GM23338 (cell line): ENCODE results near the gene ADD3. TPM values are rescaled to one million over a fixed set of nuclear protein-coding genes. Genes with fewer than 3 reads are reported as not detected.

Experiments
- ATAC-seq: fragments of 200-7000 bp; cut with Tn5 transposase; 3 replicates; pipeline ENCODE4 v1.9.1; 2020
- DNase-seq: peaks from one replicate; pipeline ENCODE4 v3.0.0-alpha.2; 2015; ENCODE audit warnings: low spot score
- H2AFZ ChIP-seq: fragments of 200-600 bp; sonication (generic); 2 replicates; pipeline ENCODE4 v1.8.0; 2016; ENCODE audit warnings: antibody characterized with exemption, mild to moderate bottlenecking, moderate library complexity
- H3F3A ChIP-seq: fragments of 200-600 bp; sonication (generic); replicated peaks from 2 replicates; pipeline ENCODE4 v1.8.0; 2017; ENCODE audit warnings: antibody characterized with exemption, mixed run types, low read depth
- H3K27ac ChIP-seq: fragments of 200-600 bp; sonication (generic); 2 replicates; pipeline ENCODE4 v1.6.1; 2016; ENCODE audit warnings: low read depth
- H3K27me3 ChIP-seq: fragments of 200-600 bp; sonication (generic); 2 replicates; pipeline ENCODE4 v1.8.0; 2016; ENCODE audit warnings: mild to moderate bottlenecking, mixed run types, moderate library complexity; ENCODE audit not compliant: insufficient read depth
- H3K36me3 ChIP-seq: fragments of 200-600 bp; sonication (generic); 2 replicates; pipeline ENCODE4 v1.8.0; 2016; ENCODE audit warnings: mild to moderate bottlenecking; ENCODE audit not compliant: insufficient read depth
- H3K4me1 ChIP-seq: fragments of 200-600 bp; sonication (generic); 2 replicates; pipeline ENCODE4 v1.8.0; 2016; ENCODE audit warnings: mild to moderate bottlenecking, moderate library complexity; ENCODE audit not compliant: insufficient read depth
- H3K4me2 ChIP-seq: fragments of 200-600 bp; sonication (generic); 2 replicates; pipeline ENCODE4 v1.7.1; 2017; ENCODE audit warnings: mixed run types
- H3K4me3 ChIP-seq: fragments of 200-600 bp; sonication (generic); 2 replicates; pipeline ENCODE4 v1.6.1; 2016; ENCODE audit warnings: mixed run types
- H3K79me2 ChIP-seq: fragments of 200-600 bp; sonication (generic); replicated peaks from 2 replicates; pipeline ENCODE4 v1.8.0; 2017; ENCODE audit warnings: mild to moderate bottlenecking; ENCODE audit not compliant: insufficient read depth
- H3K9me2 ChIP-seq: fragments of 200-600 bp; sonication (generic); 2 replicates; pipeline ENCODE4 v1.8.0; 2017; ENCODE audit not compliant: insufficient read depth
- H4K20me1 ChIP-seq: fragments of 200-600 bp; sonication (generic); replicated peaks from 2 replicates; pipeline ENCODE4 v1.8.0; 2017; ENCODE audit warnings: mild to moderate bottlenecking; ENCODE audit not compliant: insufficient read depth
- H3K27ac Mint-ChIP-seq: 2 replicates; pipeline ENCODE4 v1.8.0; 2020; ENCODE audit warnings: inconsistent platforms, mild to moderate bottlenecking, moderate library complexity, mixed read lengths
- H3K27me3 Mint-ChIP-seq: 3 replicates; pipeline ENCODE4 v1.8.0; 2022; ENCODE audit warnings: low read depth, mild to moderate bottlenecking, moderate library complexity, mixed read lengths, inconsistent platforms; ENCODE audit not compliant: insufficient read depth, poor library complexity
- H3K36me3 Mint-ChIP-seq: 3 replicates; pipeline ENCODE4 v1.8.0; 2021; ENCODE audit warnings: low read depth, mild to moderate bottlenecking, inconsistent platforms, moderate library complexity, mixed read lengths
- H3K4me1 Mint-ChIP-seq: 3 replicates; pipeline ENCODE4 v1.8.0; 2020; ENCODE audit warnings: mild to moderate bottlenecking, inconsistent platforms, mixed read lengths
- H3K4me3 Mint-ChIP-seq: 3 replicates; pipeline ENCODE4 v1.8.0; 2021; ENCODE audit warnings: moderate library complexity, mild to moderate bottlenecking, inconsistent platforms, mixed read lengths
- H3K9me3 Mint-ChIP-seq: 3 replicates; pipeline ENCODE4 v1.8.0; 2020; ENCODE audit warnings: moderate library complexity, mild to moderate bottlenecking, inconsistent platforms, mixed read lengths
- CREB1 ChIP-seq: fragments of 250-450 bp; sonication (Bioruptor Pico); IDR thresholded peaks from 2 replicates; pipeline ENCODE4 v1.5.0; 2020; ENCODE audit warnings: low read depth, mild to moderate bottlenecking, moderate library complexity
- JUNB ChIP-seq: IDR thresholded peaks from one replicate; pipeline ENCODE4 v1.6.1; 2016; ENCODE audit warnings: antibody characterized with exemption; ENCODE audit not compliant: unreplicated experiment
- POLR2AphosphoS5 ChIP-seq: IDR thresholded peaks from 2 replicates; pipeline ENCODE4 v1.6.1; 2016; ENCODE audit warnings: antibody characterized with exemption, low read depth
- STAT1 ChIP-seq: IDR thresholded peaks from one replicate; pipeline ENCODE4 v1.6.1; 2016; ENCODE audit warnings: antibody characterized with exemption; ENCODE audit not compliant: unreplicated experiment
- polyA plus RNA-seq: library from polyadenylated mRNA; unstranded; fragments of >200 nt; fragmentation: Nextera tagmentation; extraction: Ambion mirVana; gene quantifications from 2 replicates; pipeline ENCODE4 v1.2.1, GENCODE V29; 2016
- total RNA-seq: library from RNA; depleted of rRNA; stranded (reverse); fragments of >200 nt; shearing (Covaris generic); gene quantifications from 2 replicates; pipeline ENCODE4 v1.2.3, GENCODE V29; 2014
- TF ChIP-seq, protein P1 (sequence below): fragments of 250-450 bp; sonication (Bioruptor Pico); IDR thresholded peaks from 2 replicates; pipeline ENCODE4 v1.5.0; 2020; ENCODE audit warnings: mild to moderate bottlenecking, moderate library complexity
- TF ChIP-seq, protein P2 (sequence below), 2 experiments: fragments of 200-600 bp in 1 of 2; sonication (generic) in 1 of 2; conservative IDR thresholded peaks; 2 replicates each; pipeline versions ENCODE4 v1.5.1 to v1.6.1; 2016 to 2017; ENCODE audit warnings: antibody characterized with exemption in 2 of 2, low read depth in 2 of 2, mild to moderate bottlenecking in 2 of 2, moderate library complexity in 1 of 2
- TF ChIP-seq, protein P3 (sequence below): IDR thresholded peaks from 2 replicates; pipeline ENCODE4 v1.6.1; 2016; ENCODE audit warnings: antibody characterized with exemption

ADD3 gene
- total and polyA plus RNA-seq, 2 experiments from 2014 or later = 68.5 to 767 TPM

DNA sequence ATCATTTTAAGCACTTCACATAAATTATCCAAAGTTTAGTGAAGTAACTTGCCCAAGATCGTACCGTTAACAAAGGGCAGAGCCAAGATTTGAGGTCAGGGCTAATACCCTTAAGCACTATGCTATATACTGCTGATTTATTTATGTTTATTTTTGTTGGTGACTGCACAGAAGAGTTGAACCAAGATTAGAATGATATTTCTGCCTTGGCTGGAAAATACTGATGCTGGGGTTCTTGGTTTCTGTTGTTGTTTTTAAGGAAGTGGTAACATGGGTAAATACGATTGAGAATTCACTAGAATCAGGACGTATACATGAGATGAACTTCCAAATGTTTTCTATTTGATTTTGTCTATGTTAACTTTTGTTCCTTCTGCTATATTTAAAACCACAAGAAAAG, 9.3 kb downstream of the ADD3 start (continued):
- TF ChIP-seq, protein P1, sequence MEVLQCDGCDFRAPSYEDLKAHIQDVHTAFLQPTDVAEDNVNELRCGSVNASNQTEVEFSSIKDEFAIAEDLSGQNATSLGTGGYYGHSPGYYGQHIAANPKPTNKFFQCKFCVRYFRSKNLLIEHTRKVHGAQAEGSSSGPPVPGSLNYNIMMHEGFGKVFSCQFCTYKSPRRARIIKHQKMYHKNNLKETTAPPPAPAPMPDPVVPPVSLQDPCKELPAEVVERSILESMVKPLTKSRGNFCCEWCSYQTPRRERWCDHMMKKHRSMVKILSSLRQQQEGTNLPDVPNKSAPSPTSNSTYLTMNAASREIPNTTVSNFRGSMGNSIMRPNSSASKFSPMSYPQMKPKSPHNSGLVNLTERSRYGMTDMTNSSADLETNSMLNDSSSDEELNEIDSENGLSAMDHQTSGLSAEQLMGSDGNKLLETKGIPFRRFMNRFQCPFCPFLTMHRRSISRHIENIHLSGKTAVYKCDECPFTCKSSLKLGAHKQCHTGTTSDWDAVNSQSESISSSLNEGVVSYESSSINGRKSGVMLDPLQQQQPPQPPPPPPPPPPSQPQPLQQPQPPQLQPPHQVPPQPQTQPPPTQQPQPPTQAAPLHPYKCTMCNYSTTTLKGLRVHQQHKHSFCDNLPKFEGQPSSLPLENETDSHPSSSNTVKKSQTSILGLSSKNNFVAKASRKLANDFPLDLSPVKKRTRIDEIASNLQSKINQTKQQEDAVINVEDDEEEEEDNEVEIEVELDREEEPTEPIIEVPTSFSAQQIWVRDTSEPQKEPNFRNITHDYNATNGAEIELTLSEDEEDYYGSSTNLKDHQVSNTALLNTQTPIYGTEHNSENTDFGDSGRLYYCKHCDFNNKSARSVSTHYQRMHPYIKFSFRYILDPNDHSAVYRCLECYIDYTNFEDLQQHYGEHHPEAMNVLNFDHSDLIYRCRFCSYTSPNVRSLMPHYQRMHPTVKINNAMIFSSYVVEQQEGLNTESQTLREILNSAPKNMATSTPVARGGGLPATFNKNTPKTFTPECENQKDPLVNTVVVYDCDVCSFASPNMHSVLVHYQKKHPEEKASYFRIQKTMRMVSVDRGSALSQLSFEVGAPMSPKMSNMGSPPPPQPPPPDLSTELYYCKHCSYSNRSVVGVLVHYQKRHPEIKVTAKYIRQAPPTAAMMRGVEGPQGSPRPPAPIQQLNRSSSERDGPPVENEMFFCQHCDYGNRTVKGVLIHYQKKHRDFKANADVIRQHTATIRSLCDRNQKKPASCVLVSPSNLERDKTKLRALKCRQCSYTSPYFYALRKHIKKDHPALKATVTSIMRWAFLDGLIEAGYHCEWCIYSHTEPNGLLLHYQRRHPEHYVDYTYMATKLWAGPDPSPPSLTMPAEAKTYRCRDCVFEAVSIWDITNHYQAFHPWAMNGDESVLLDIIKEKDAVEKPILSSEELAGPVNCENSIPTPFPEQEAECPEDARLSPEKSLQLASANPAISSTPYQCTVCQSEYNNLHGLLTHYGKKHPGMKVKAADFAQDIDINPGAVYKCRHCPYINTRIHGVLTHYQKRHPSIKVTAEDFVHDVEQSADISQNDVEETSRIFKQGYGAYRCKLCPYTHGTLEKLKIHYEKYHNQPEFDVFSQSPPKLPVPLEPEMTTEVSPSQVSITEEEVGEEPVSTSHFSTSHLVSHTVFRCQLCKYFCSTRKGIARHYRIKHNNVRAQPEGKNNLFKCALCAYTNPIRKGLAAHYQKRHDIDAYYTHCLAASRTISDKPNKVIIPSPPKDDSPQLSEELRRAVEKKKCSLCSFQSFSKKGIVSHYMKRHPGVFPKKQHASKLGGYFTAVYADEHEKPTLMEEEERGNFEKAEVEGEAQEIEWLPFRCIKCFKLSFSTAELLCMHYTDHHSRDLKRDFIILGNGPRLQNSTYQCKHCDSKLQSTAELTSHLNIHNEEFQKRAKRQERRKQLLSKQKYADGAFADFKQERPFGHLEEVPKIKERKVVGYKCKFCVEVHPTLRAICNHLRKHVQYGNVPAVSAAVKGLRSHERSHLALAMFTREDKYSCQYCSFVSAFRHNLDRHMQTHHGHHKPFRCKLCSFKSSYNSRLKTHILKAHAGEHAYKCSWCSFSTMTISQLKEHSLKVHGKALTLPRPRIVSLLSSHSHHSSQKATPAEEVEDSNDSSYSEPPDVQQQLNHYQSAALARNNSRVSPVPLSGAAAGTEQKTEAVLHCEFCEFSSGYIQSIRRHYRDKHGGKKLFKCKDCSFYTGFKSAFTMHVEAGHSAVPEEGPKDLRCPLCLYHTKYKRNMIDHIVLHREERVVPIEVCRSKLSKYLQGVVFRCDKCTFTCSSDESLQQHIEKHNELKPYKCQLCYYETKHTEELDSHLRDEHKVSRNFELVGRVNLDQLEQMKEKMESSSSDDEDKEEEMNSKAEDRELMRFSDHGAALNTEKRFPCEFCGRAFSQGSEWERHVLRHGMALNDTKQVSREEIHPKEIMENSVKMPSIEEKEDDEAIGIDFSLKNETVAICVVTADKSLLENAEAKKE (CRISPR knock-in tag) = no peak
- no peak for TF ChIP-seq CREB1

DNA sequence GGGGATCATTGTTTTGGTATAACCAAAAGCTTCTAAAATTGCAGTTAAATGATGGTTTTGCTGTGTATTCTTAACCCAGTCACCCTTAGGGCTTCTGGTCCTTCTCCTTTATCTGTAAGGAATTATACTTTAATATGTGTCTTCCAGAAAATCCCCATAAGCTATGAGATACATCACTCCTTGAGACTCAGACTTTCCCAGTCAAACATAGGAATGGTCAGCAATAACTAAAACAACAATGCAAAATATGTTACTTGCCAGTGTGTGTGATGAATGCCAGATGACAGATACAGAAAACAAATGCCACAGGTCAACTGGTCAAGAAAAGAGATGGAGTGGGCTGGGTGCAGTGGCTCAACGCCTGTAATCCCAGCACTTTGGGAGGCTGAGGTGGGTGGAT, 10.1 kb downstream of the ADD3 start:
- Histone ChIP-seq H3K4me3 (no peak overlapping the region), H3K4me2 (no peak overlapping the region), H3K27ac (no peak overlapping the region), H3K79me2 (peaks cover 100% of the 10 kb centered on the region), H3K36me3 (no peaks in the 10 kb centered on the region), H2AFZ (no peak overlapping the region), H3K27me3 (no peaks in the 10 kb centered on the region), H3K9me2 (no peaks in the 10 kb centered on the region), H3K4me1 (peaks cover 40% of the 10 kb centered on the region), H4K20me1 (peaks cover 11% of the 10 kb centered on the region), H3F3A (no peaks in the 10 kb centered on the region)
- DNase-seq (no peak), ATAC-seq (no peak)
- Mint-ChIP-seq H3K4me1 (peaks cover 42% of the 10 kb centered on the region), H3K27ac (no peak overlapping the region), H3K9me3 (no peaks in the 10 kb centered on the region), H3K4me3 (no peak overlapping the region), H3K36me3 (no peaks in the 10 kb centered on the region), H3K27me3 (peaks cover 6% of the 10 kb centered on the region)
- TF ChIP-seq JUNB (no peak), STAT1 (no peak), POLR2AphosphoS5 (no peak)
- TF ChIP-seq, protein P2, sequence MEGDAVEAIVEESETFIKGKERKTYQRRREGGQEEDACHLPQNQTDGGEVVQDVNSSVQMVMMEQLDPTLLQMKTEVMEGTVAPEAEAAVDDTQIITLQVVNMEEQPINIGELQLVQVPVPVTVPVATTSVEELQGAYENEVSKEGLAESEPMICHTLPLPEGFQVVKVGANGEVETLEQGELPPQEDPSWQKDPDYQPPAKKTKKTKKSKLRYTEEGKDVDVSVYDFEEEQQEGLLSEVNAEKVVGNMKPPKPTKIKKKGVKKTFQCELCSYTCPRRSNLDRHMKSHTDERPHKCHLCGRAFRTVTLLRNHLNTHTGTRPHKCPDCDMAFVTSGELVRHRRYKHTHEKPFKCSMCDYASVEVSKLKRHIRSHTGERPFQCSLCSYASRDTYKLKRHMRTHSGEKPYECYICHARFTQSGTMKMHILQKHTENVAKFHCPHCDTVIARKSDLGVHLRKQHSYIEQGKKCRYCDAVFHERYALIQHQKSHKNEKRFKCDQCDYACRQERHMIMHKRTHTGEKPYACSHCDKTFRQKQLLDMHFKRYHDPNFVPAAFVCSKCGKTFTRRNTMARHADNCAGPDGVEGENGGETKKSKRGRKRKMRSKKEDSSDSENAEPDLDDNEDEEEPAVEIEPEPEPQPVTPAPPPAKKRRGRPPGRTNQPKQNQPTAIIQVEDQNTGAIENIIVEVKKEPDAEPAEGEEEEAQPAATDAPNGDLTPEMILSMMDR (conservative IDR thresholded peaks at IDR 0.05; ENCODE audit: low read depth in 2 of 2) = no peak
- TF ChIP-seq, protein P1 (CRISPR knock-in tag) = no peak
- TF ChIP-seq, protein P3, sequence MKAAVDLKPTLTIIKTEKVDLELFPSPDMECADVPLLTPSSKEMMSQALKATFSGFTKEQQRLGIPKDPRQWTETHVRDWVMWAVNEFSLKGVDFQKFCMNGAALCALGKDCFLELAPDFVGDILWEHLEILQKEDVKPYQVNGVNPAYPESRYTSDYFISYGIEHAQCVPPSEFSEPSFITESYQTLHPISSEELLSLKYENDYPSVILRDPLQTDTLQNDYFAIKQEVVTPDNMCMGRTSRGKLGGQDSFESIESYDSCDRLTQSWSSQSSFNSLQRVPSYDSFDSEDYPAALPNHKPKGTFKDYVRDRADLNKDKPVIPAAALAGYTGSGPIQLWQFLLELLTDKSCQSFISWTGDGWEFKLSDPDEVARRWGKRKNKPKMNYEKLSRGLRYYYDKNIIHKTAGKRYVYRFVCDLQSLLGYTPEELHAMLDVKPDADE = no peak
